Left cardiac atrium (tissue), 4 donors: ENCODE measurements around the gene LRRC47. TPM values are rescaled to one million over a fixed set of nuclear protein-coding genes. Genes with fewer than 3 reads are reported as not detected.

Experiments
- ATAC-seq, 2 donors: fragments of 200-7000 bp; cut with Tn5 transposase; one replicate each; pipeline ENCODE4 v1.9.1; 2020; ENCODE audit warnings: mild to moderate bottlenecking in 2 of 2, moderate library complexity in 2 of 2
- DNase-seq: peaks from one replicate; pipeline ENCODE4 v3.0.0-alpha.2; 2020
- intact Hi-C, 2 donors: fragments of 100-400 bp; cut with DNase I; formaldehyde crosslinking; loops; one replicate each; pipeline versions ENCODE4 v1.14.1 to v1.15.1; 2022 to 2023
- total RNA-seq, 2 donors: library from RNA; stranded (reverse); fragmentation: NEBNext Ultra II Directional; extraction: Animal tissue kit (Norgen Biotek cat#: 25700); gene quantifications; one replicate each; pipeline ENCODE4 v1.2.1, GENCODE V29; 2021
- donor health status: DM: no; HTN: yes; CAD: no.
- donor health status: DM: no; HTN: yes; CAD: no; lungs with severe emphysema.
- donor health status: DM: yes; HTN: yes; CAD: no.
- donor health status: Dilated cardiomyopathy.

LRRC47 gene
- total RNA-seq, 2 donors from 2014 or later, result 41.4 to 43.4 TPM

DNA sequence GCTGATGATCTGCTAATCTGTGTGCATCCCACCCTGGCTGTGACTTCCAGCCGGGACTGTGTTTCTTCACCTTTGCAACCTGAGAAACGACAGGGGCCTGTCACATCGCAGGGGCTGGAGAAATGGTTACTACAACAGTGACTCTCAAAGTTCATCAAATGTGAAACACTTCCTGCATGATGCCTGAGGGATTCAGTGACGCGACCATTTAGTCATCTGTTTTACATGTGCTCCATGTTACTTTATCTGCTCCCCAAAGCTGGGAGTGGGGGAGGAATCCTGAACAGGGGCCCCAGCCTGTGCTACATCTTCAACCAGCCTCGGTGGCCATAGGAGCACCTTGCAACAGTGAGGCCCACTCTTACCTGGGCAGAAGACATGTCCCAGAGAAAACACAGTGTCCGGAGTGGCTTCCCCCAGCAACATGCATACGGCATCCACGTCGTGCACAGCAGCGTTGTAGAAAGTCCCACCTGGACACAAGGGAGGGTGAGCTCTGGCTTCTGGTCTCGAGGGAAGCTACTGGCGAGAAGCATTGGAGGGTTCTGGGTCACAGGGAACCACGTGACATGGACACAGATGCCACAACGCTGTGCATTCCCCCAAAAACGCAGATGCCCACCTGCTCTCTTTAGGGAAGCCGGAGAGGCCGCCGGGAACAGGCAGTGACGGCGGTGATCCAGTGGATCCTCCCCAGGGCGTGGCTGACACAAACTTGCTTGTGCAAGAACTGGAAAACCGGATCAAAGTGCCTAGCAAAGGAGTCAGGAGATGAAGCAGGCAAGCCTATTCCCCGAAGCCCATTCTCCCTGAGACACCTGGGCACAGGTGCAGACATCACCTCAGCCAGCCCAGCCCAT, 53.6 kb downstream of the LRRC47 start:
- ATAC-seq, result no peak
- no peak for DNase-seq
- intact Hi-C loops, result no loop called here

GRCh38 chr1:3741566-3742438, 54.5 kb downstream of the LRRC47 start:
- intact Hi-C loops, result no loop called here
- no peak for ATAC-seq
- no peak for DNase-seq

DNA sequence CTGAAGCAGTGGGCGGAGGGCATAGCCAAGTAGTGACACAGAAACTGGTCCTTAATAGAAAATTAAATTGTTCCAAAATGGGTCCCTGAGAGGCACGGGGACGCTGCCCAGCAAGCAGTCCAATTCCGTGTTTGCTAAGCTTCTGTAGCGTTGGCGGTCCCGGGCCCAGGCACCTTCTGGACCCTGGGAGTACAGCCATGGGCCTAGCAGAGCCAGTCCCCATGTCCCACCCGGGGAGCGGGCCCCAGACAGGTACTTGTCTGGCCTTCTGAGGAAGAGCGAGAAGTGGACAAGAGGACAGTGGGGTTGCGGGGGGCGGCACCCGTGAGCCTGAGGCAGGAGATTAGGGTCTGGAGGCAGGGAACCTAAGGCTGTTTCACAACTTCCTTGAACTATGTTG, 55.5 kb downstream of the LRRC47 start:
- DNase-seq (no peak), ATAC-seq (no peak)
- intact Hi-C loops, result no loop called here

GRCh38 chr1:3740042-3740441, 56.3 kb downstream of the LRRC47 start:
- ATAC-seq, result no peak
- intact Hi-C loops, result no loop called here
- no peak for DNase-seq

DNA sequence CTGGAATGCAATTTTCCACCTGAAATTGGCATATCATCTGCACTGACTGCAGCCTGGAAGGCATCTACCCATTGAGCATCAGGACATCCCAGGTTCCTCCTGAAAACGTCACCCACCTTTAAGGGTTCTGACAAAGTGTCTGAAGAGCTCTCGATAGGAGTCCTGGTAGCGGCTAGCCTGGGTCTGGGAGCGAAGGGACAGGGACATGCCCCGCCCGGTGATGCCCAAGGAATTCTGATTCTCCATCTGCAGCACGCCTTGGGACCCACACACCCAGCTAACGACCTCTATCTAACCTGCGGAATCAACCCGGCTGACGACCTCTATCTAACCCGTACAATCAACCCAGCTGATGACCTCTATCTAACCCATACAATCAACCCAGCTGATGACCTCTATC, 57.4 kb downstream of the LRRC47 start:
- intact Hi-C loops, result no loop called here

DNA sequence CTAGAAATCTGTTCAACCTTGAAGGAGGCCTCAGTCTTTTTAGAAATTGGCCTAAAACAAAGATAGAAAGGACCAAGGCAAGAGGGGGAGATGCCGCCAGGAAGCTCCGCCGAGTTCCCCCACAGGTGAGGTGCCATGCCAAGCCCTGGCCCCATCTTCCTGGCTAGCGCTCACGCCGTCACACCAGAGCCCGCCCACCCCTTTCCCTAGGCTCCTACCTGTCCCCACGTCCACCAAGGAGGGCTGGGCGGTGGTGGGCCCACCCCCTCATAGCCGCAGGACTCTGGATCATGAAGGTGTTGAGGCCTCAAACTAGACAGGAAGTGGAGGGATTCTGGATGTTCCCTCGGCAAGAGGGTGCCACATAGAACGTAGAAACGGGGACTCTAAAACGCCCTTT, 59.6 kb downstream of the LRRC47 start:
- intact Hi-C loops, result no loop called here
- no peak for ATAC-seq
- DNase-seq, result no peak

More for the DNA sequence above, 57.4 kb downstream of the LRRC47 start:
- DNase-seq, result no peak
- ATAC-seq, result no peak

GRCh38 chr1:3736131-3736561, 60.2 kb downstream of the LRRC47 start:
- DNase-seq, result no peak
- ATAC-seq, result peak in 1 of 2 donors; percentile 25
- intact Hi-C loops, result no loop called here

- ATAC-seq (no peak), DNase-seq (no peak)
- intact Hi-C loops, result no loop called here
These were observed 60.6 kb downstream of the LRRC47 start for GRCh38 chr1:3735688-3736087.

DNA sequence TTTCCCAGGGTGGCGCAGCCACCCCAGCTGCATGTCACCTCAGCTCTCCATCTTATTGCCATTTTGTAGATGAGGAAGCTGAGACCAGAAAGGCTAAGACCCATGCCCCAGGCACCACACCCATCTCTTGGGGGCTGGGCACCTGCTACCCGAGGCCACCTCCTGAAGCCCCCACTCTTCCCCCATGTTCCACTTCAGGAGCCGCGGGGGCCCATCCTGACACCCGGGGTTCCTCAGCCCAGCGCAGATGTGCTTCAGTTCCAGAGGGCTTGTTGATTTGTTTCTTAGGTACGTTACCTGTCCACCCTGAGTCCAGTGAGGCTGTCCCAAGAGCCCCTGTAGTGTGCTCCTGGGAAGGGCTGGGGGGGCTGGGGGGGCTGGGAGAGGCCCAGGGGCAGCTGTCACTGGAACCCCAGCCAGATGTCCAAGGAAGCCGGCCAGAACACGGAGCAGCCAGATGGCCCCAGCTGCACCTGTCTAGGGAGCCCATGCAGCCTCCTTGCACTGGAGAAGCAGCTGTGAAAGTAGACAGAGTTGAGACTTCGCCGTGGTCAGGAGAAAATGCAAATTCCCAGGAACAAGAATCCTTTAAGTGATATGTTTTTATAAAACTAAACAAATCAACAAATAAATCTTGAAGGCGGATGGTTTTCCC, 61.1 kb downstream of the LRRC47 start:
- no peak for ATAC-seq
- DNase-seq, result no peak
- intact Hi-C loops, result no loop called here

GRCh38 chr1:3734602-3735001, 61.7 kb downstream of the LRRC47 start:
- no peak for DNase-seq
- no peak for ATAC-seq
- intact Hi-C loops, result no loop called here

GRCh38 chr1:3733883-3734589, 62.3 kb downstream of the LRRC47 start:
- intact Hi-C loops, result no loop called here
- ATAC-seq (no peak), DNase-seq (no peak)

- intact Hi-C loops, result no loop called here
- ATAC-seq, result no peak
- no peak for DNase-seq
These were observed 63.0 kb downstream of the LRRC47 start for GRCh38 chr1:3733094-3733882.

GRCh38 chr1:3732434-3733093, 63.7 kb downstream of the LRRC47 start:
- ATAC-seq (peak in 1 of 2 donors; percentile 11), DNase-seq (no peak)
- intact Hi-C loops, result no loop called here

DNA sequence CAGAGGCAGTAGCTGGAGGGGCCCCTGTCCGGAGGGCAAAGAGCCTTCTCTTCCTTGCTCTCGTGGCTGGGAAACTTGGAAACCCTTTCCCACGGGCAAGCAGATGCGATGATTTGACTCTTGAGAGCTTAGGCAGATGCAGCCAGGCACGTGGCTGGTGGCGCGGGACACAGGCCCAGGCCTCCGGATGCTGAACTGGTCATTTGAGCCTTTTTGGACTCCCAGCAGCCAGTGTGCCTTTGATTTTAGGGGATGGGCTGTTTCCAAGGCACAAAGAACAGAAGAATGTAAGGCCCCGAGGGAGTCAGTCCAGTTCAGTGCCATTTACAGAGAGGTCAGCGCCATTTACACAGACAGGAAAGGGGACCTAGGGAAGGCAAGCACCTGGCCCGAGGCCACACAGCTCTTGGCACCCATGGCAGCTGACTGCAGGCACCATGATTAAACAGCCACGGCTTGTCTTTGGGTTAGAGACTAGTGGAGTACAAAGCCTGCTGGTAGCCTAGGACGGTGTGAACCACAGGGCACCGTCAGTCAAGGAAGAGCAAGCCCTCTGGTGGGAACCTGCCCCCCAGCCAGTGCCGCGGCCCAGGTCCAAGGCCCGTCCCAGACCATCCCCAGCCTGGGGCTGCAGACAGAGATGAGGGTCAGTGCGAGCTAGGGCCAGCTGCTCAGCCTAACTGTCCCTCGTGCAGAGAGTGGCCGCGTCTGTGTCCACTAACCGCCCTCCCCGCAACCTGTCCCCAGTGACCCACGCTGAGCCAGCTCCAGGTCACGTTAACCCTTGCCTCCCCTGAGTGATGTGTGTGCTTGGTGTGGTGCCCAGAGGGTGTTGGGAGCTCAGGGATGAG, 64.5 kb downstream of the LRRC47 start:
- ATAC-seq, result peak in 1 of 2 donors; percentile 19
- no peak for DNase-seq
- intact Hi-C loops, result no loop called here

- DNase-seq, result no peak
- intact Hi-C loops, result no loop called here
These were observed 65.6 kb downstream of the LRRC47 start for GRCh38 chr1:3730543-3731247.

More at GRCh38 chr1:3730543-3731247, 65.6 kb downstream of the LRRC47 start:
- ATAC-seq, result no peak
